PC-3 (cell line): Measurements from ENCODE around the gene CHMP4B. TPM values are rescaled to one million over a fixed set of nuclear protein-coding genes. Genes with fewer than 3 reads are reported as not detected.
A peak's percentile ranks its signal among the peaks of the same experiment; 100 is the strongest.

ENCODE experiments used
- ATAC-seq: fragments of 200-7000 bp; cut with Tn5 transposase; 2 replicates; pipeline ENCODE4 v1.9.1; 2020; ENCODE audit warnings: mild to moderate bottlenecking, moderate library complexity
- BruUV-seq: library from RNA; stranded (reverse); fragments of 400-500 nt; replicated peaks from 2 replicates; lab custom pipeline; 2021; lab: Mats Ljungman, UMichigan
- CTCF ChIA-PET: fragments of 300-600 bp; sonication (Branson Sonifier 250); formaldehyde crosslinking; loops from one replicate; lab custom pipeline; 2022; ENCODE audit warnings: antibody characterized with exemption; lab: Charles Lee
- POLR2A ChIA-PET: fragments of 300-600 bp; sonication (Branson Sonifier 250); formaldehyde crosslinking; loops from one replicate; lab custom pipeline; 2022; ENCODE audit warnings: antibody characterized with exemption; ENCODE audit not compliant: unreplicated experiment; lab: Charles Lee
- DNase-seq: peaks from one replicate; pipeline ENCODE4 v3.0.0-alpha.2; 2015
- H2AFZ ChIP-seq: fragments of 300-600 bp; sonication (generic); 2 replicates; pipeline ENCODE4 v1.6.0; 2016; ENCODE audit warnings: antibody characterized with exemption, low read length
- H3F3A ChIP-seq: fragments of 300-600 bp; sonication (generic); one replicate; pipeline ENCODE4 v1.6.0; 2017; ENCODE audit warnings: antibody characterized with exemption, low read length, control low read depth, mild to moderate bottlenecking; ENCODE audit not compliant: unreplicated experiment
- H3K27ac ChIP-seq: fragments of 300-600 bp; sonication (generic); 2 replicates; pipeline ENCODE4 v1.5.1; 2016; ENCODE audit warnings: mild to moderate bottlenecking, low read length
- H3K27me3 ChIP-seq: fragments of 300-600 bp; sonication (generic); 2 replicates; pipeline ENCODE4 v1.6.1; 2016; ENCODE audit warnings: low read length, mixed read lengths
- H3K36me3 ChIP-seq: fragments of 300-600 bp; sonication (generic); 2 replicates; pipeline ENCODE4 v1.6.1; 2016; ENCODE audit warnings: low read depth, mixed run types, low read length, mixed read lengths
- H3K4me1 ChIP-seq: fragments of 300-600 bp; sonication (generic); 2 replicates; pipeline ENCODE4 v1.5.1; 2016; ENCODE audit warnings: low read length; ENCODE audit not compliant: insufficient read depth
- H3K4me2 ChIP-seq: fragments of 300-600 bp; sonication (generic); 2 replicates; pipeline ENCODE4 v1.6.0; 2016; ENCODE audit warnings: low read length
- H3K4me3 ChIP-seq: fragments of 300-600 bp; sonication (generic); 2 replicates; pipeline ENCODE4 v1.5.1; 2016; ENCODE audit warnings: mild to moderate bottlenecking, low read length, mixed read lengths
- H3K79me2 ChIP-seq: fragments of 300-600 bp; sonication (generic); 2 replicates; pipeline ENCODE4 v1.6.1; 2017; ENCODE audit warnings: low read length, mixed read lengths
- H3K9ac ChIP-seq: fragments of 300-600 bp; sonication (generic); 2 replicates; pipeline ENCODE4 v1.6.0; 2016; ENCODE audit warnings: mild to moderate bottlenecking, low read length
- H3K9me2 ChIP-seq: fragments of 300-600 bp; sonication (generic); replicated peaks from 2 replicates; pipeline ENCODE4 v1.6.1; 2016; ENCODE audit warnings: mixed run types, low read length, mixed read lengths
- H3K9me3 ChIP-seq: fragments of 300-600 bp; sonication (generic); 2 replicates; pipeline ENCODE4 v1.6.1; 2016; ENCODE audit warnings: low read length, mixed read lengths
- H4K20me1 ChIP-seq: fragments of 300-600 bp; sonication (generic); 2 replicates; pipeline ENCODE4 v1.6.1; 2016; ENCODE audit warnings: low read length, mixed read lengths
- EZH2 ChIP-seq: fragments of 300-600 bp; sonication (generic); IDR thresholded peaks from one replicate; pipeline ENCODE4 v1.6.1; 2017; ENCODE audit warnings: antibody characterized with exemption, mild to moderate bottlenecking, low read length; ENCODE audit not compliant: unreplicated experiment
- EZH2phosphoT487 ChIP-seq: fragments of 300-600 bp; sonication (generic); IDR thresholded peaks from 2 replicates; pipeline ENCODE4 v1.6.1; 2018; ENCODE audit warnings: mild to moderate bottlenecking, antibody characterized with exemption, low read length, borderline replicate concordance
- intact Hi-C: fragments of 100-400 bp; cut with micrococcal nuclease; formaldehyde crosslinking; loops from 2 replicates; pipeline ENCODE4 v1.9.0; 2023
- total RNA-seq: library from RNA; depleted of rRNA; stranded (reverse); fragments of >200 nt; gene quantifications from 2 replicates; pipeline ENCODE4 v1.2.3, GENCODE V29; 2014
- TF ChIP-seq, protein P1 (sequence below): fragments of 300-600 bp; sonication (generic); conservative IDR thresholded peaks from 2 replicates; pipeline ENCODE4 v1.5.1; 2017; ENCODE audit warnings: antibody characterized with exemption, low read depth, mild to moderate bottlenecking, low read length

CHMP4B gene
- total RNA-seq, 1 experiment from 2014 or later = 68.8 TPM

DNA sequence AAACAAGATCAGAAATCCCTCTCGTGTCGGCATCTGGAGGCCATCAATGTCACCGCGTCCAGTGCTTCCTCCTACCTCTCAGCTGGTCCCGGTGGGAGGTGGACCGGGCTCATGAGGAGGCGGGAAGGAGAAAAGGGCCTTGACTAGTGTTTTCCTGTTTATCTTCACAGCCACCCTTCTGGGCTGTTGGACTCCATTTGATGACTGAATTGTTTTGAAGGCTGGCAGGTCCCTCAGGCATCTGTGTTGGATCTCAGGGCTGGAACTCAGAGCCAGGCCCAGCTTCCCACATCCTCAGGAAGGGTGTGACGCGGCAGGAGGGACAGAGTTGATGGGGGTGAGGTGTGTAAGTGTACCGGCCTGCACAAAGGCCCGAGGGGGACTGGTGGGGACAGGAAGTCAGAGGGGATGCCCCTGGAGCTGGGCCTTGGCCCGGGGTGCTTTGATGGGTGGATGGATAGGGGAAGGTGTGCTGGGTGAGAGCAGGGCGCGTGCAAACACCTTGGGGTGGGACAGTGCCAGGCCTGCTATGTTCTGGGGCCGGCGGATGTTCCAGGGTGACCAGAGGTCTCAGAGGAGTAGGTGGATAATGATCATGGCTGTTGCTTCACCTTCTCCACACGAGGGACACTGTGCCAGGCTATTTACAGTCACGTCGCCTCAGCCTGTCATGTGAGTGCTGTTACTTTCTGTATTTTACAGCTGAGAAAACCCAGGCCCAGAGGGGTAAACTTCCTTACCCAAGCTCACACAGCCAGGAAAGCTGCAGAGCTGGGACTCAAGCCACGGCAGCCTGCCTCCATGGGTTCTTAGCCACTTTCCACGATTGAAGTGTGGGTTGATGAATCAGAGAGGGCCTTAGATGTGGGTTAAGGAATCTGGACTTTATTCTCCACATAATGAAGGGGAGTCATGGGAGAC is 17.9 kb upstream of the CHMP4B start:
- H3K9ac ChIP-seq = no peak overlapping the region
- H3K4me2 ChIP-seq = peak overlapping the region; percentile 22; the same call in 1 of the 2 replicates
- no peak overlapping the region for H3K4me3 ChIP-seq
- BruUV-seq = no TSS peak
- peaks cover 4% of the 10 kb centered on the region for H3F3A ChIP-seq
- DNase-seq (peak; percentile 39), ATAC-seq (no peak)
- H4K20me1 ChIP-seq = no peaks in the 10 kb centered on the region
- H3K36me3 ChIP-seq = no peaks in the 10 kb centered on the region
- no peaks in the 10 kb centered on the region for H3K79me2 ChIP-seq
- H3K27ac ChIP-seq = no peak overlapping the region; the same call in 1 of the 2 replicates
- ChIA-PET CTCF (interaction anchor here (0.6 to 1.1 kb wide), 2 partner anchors 18 to 113 kb away, joined by 3 read pairs; partner anchors contain the start of gene CHMP4B), POLR2A (interaction anchor here (0.6 kb wide), 1 partner anchor 31 kb away, joined by 6 read pairs; no protein-coding TSS in a partner anchor)
- no peaks in the 10 kb centered on the region for H3K9me2 ChIP-seq
- intact Hi-C loops = no loop called here
- H2AFZ ChIP-seq = peak overlapping the region; percentile 37
- no peaks in the 10 kb centered on the region for H3K27me3 ChIP-seq
- TF ChIP-seq EZH2phosphoT487 (no peak), EZH2 (no peak)
- TF ChIP-seq, protein P1, sequence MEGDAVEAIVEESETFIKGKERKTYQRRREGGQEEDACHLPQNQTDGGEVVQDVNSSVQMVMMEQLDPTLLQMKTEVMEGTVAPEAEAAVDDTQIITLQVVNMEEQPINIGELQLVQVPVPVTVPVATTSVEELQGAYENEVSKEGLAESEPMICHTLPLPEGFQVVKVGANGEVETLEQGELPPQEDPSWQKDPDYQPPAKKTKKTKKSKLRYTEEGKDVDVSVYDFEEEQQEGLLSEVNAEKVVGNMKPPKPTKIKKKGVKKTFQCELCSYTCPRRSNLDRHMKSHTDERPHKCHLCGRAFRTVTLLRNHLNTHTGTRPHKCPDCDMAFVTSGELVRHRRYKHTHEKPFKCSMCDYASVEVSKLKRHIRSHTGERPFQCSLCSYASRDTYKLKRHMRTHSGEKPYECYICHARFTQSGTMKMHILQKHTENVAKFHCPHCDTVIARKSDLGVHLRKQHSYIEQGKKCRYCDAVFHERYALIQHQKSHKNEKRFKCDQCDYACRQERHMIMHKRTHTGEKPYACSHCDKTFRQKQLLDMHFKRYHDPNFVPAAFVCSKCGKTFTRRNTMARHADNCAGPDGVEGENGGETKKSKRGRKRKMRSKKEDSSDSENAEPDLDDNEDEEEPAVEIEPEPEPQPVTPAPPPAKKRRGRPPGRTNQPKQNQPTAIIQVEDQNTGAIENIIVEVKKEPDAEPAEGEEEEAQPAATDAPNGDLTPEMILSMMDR = no peak
- H3K4me1 ChIP-seq = peaks cover 61% of the 10 kb centered on the region
- H3K9me3 ChIP-seq = no peaks in the 10 kb centered on the region

DNA sequence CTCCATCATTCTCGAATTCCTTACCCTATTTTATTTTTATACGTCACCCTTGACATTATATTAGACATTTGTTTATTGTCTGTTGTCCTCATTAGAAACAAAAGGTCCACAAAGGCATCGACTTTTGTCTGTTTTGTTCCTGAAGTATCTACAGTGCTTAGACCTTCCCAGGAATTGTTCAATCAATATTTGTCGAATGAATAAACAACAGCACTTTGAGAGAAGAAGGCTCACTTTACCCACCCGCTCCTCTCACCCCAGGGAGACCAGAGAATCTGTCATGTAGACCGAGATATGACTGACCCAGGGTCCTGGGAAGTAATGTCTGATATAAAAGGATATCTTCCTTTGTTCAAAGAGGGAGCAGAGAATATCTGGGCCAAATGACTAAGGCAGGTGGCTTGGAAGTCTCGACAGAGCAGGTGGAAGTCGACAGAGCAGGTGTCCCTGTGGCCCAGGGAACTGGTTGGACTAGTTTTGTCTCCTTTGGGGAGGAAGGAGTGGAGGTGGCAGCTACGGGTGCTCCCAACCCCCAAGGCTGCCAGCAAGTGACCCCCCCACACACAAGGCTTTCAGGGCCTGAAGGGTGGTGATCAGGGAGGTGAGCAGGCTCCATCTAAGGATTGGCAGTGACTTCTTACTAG is 14.8 kb upstream of the CHMP4B start:
- Histone ChIP-seq H3K27me3 (no peaks in the 10 kb centered on the region), H3K36me3 (no peaks in the 10 kb centered on the region), H3K27ac (peak overlapping the region; percentile 92), H3F3A (peaks cover 4% of the 10 kb centered on the region), H3K79me2 (no peaks in the 10 kb centered on the region), H4K20me1 (no peaks in the 10 kb centered on the region), H3K9me3 (no peaks in the 10 kb centered on the region), H3K9me2 (no peaks in the 10 kb centered on the region), H3K9ac (peak overlapping the region; percentile 50; the same call in 1 of the 2 replicates), H3K4me2 (peak overlapping the region; percentile 81), H2AFZ (peak overlapping the region; percentile 68), H3K4me3 (peak overlapping the region; percentile 42; the same call in 1 of the 2 replicates), H3K4me1 (peaks cover 37% of the 10 kb centered on the region)
- peak; percentile 66 for ATAC-seq
- intact Hi-C loops = loop anchor here (2.0 kb wide), 1 partner anchor 64 kb away; no protein-coding TSS in a partner anchor
- TF ChIP-seq, protein P1 = no peak
- no peak for TF ChIP-seq EZH2phosphoT487
- ChIA-PET POLR2A (interaction anchor here (0.6 kb wide), 1 partner anchor 75 kb away, joined by 4 read pairs; no protein-coding TSS in a partner anchor), CTCF (no interaction called here)
- peak; percentile 95 for DNase-seq
- BruUV-seq = TSS peak; percentile 80
